Upper lobe of left lung (tissue), 6 donors: ENCODE results near the gene AMBP. TPM values are rescaled to one million over a fixed set of nuclear protein-coding genes. Genes with fewer than 3 reads are reported as not detected.

ENCODE experiments used
- ATAC-seq, 2 donors: fragments of 200-7000 bp; cut with Tn5 transposase; one replicate each; pipeline ENCODE4 v1.9.1; 2022; ENCODE audit warnings: mild to moderate bottlenecking in 2 of 2, moderate library complexity in 2 of 2; ENCODE audit not compliant: low FRiP score in 2 of 2
- DNase-seq, 2 donors: peaks; one replicate each; pipeline ENCODE4 v3.0.0-alpha.2; 2019 to 2020
- H3K27ac ChIP-seq, 4 donors: fragments of 200-600 bp; sonication (generic); one replicate each; pipeline ENCODE4 v1.5.1; 2016 to 2019
- H3K27me3 ChIP-seq, 4 donors: fragments of 200-600 bp; sonication (generic); one replicate each; pipeline ENCODE4 v1.5.1; 2017 to 2019
- H3K36me3 ChIP-seq, 4 donors: fragments of 200-600 bp; sonication (generic); one replicate each; pipeline ENCODE4 v1.5.1; 2016 to 2019
- H3K4me1 ChIP-seq, 4 donors: fragments of 200-600 bp; sonication (generic); one replicate each; pipeline ENCODE4 v1.5.1; 2018 to 2019
- H3K4me3 ChIP-seq, 4 donors: fragments of 200-600 bp; sonication (generic); one replicate each; pipeline ENCODE4 v1.5.1; 2017 to 2019; ENCODE audit warnings: mild to moderate bottlenecking in 2 of 4, moderate library complexity in 1 of 4
- H3K9me3 ChIP-seq, 4 donors: fragments of 200-600 bp; sonication (generic); one replicate each; pipeline ENCODE4 v1.5.1; 2018 to 2019
- CTCF ChIP-seq, 6 experiments: fragments of 450-650 bp in 4 of 6; fragments of 200-600 bp in 2 of 6; sonication (generic) in 2 of 6; IDR thresholded peaks; one replicate each; pipeline ENCODE4 v1.5.1; 2016 to 2019; ENCODE audit warnings: antibody characterized with exemption in 6 of 6
- EP300 ChIP-seq, 4 donors: sonication (generic); formaldehyde crosslinking; IDR thresholded peaks; one replicate each; pipeline ENCODE4 v1.5.1; 2017; ENCODE audit warnings: antibody characterized with exemption in 4 of 4, control low read depth in 2 of 4
- POLR2A ChIP-seq, 4 donors: fragments of 450-650 bp; IDR thresholded peaks; one replicate each; pipeline ENCODE4 v1.5.1; 2016 to 2017; ENCODE audit warnings: antibody characterized with exemption in 4 of 4, mild to moderate bottlenecking in 2 of 4
- POLR2AphosphoS5 ChIP-seq, 2 donors: sonication (generic); formaldehyde crosslinking; IDR thresholded peaks; one replicate each; pipeline ENCODE4 v1.5.1; 2017; ENCODE audit warnings: antibody characterized with exemption in 2 of 2
- WGBS, 2 donors: methylation state at CpG; one replicate each; pipeline ENCODE4 v1.1.5; 2017 to 2018; 5-methylcytosine and 5-hydroxymethylcytosine counted together
- total RNA-seq, 6 donors: library from RNA; depleted of rRNA in 4 of 6; stranded (reverse); fragments of >200 nt in 4 of 6; gene quantifications; one replicate each; pipeline versions ENCODE4 v1.1.0 to v1.2.1, GENCODE V29; 2016 to 2021
- donor health status: DM: no; HTN: no; CAD: no; lungs with moderate emphysema.
- donor health status: DM: no; HTN: yes; CAD: no; lungs with severe emphysema.

The AMBP gene
- total RNA-seq, 6 donors from 2014 or later, result 0.46 to 4.0 (median 3.1) TPM; not detected in 3

- TF ChIP-seq POLR2A (IDR thresholded peaks at IDR 0.05) (no peak), EP300 (IDR thresholded peaks at IDR 0.05) (no peak), POLR2AphosphoS5 (IDR thresholded peaks at IDR 0.05) (no peak), CTCF (IDR thresholded peaks at IDR 0.05) (no peak)
- peaks cover 0 to under 1% (median under 1%) of the 10 kb centered on the region in 4 donors for H3K4me1 ChIP-seq
- H3K4me3 ChIP-seq, result no peak overlapping the region
- no peaks in the 10 kb centered on the region for H3K27me3 ChIP-seq
- ATAC-seq (no peak), DNase-seq (no peak)
- no peak overlapping the region for H3K27ac ChIP-seq
- H3K36me3 ChIP-seq, result no peaks in the 10 kb centered on the region
- peaks cover 0 to 4% (median 0%) of the 10 kb centered on the region in 4 donors for H3K9me3 ChIP-seq
- 65 to 69% methylated on average over 13 of the region's 13 CpGs for WGBS, 2 donors
Measured at GRCh38 chr9:114107286-114108001, 29.3 kb upstream of the AMBP start.

GRCh38 chr9:114105236-114105635, 27.1 kb upstream of the AMBP start:
- TF ChIP-seq CTCF (IDR thresholded peaks at IDR 0.05) (no peak), POLR2AphosphoS5 (IDR thresholded peaks at IDR 0.05) (no peak), EP300 (IDR thresholded peaks at IDR 0.05) (no peak), POLR2A (IDR thresholded peaks at IDR 0.05) (no peak)
- no peaks in the 10 kb centered on the region for H3K27me3 ChIP-seq
- no peaks in the 10 kb centered on the region for H3K4me1 ChIP-seq
- no peak overlapping the region for H3K27ac ChIP-seq
- no peaks in the 10 kb centered on the region for H3K36me3 ChIP-seq
- peaks cover 0 to 8% (median 0%) of the 10 kb centered on the region in 4 donors for H3K9me3 ChIP-seq
- H3K4me3 ChIP-seq, result no peak overlapping the region
- DNase-seq, result no peak
- 52 to 69% methylated on average over 5 of the region's 5 CpGs for WGBS, 2 donors
- ATAC-seq, result no peak

GRCh38 chr9:114102484-114102883, 24.4 kb upstream of the AMBP start:
- Histone ChIP-seq H3K27ac (no peak overlapping the region), H3K9me3 (peaks cover 0 to 8% (median 0%) of the 10 kb centered on the region in 4 donors), H3K4me3 (no peak overlapping the region), H3K27me3 (peaks cover 0 to 8% (median 3%) of the 10 kb centered on the region in 4 donors), H3K36me3 (no peaks in the 10 kb centered on the region), H3K4me1 (peaks cover 10 to 19% (median 14%) of the 10 kb centered on the region in 4 donors)
- TF ChIP-seq POLR2A (IDR thresholded peaks at IDR 0.05) (no peak), CTCF (IDR thresholded peaks at IDR 0.05) (no peak), EP300 (IDR thresholded peaks at IDR 0.05) (no peak), POLR2AphosphoS5 (IDR thresholded peaks at IDR 0.05) (no peak)
- no peak for ATAC-seq
- no peak for DNase-seq

GRCh38 chr9:114100536-114100935, 22.4 kb upstream of the AMBP start:
- Histone ChIP-seq H3K9me3 (peaks cover 0 to 8% (median 0%) of the 10 kb centered on the region in 4 donors), H3K4me3 (no peak overlapping the region), H3K4me1 (peaks cover 11 to 23% (median 14%) of the 10 kb centered on the region in 4 donors), H3K27ac (no peak overlapping the region), H3K27me3 (peaks cover 0 to 8% (median 3%) of the 10 kb centered on the region in 4 donors), H3K36me3 (no peaks in the 10 kb centered on the region)
- ATAC-seq (no peak), DNase-seq (no peak)
- TF ChIP-seq CTCF (IDR thresholded peaks at IDR 0.05) (no peak), POLR2A (IDR thresholded peaks at IDR 0.05) (no peak), EP300 (IDR thresholded peaks at IDR 0.05) (no peak), POLR2AphosphoS5 (IDR thresholded peaks at IDR 0.05) (no peak)
- WGBS, 2 donors, result 72 to 88% methylated on average over 1 of the region's 1 CpG
